ENCODE data around the gene WDFY4. TPM values are rescaled to one million over a fixed set of nuclear protein-coding genes. Genes with fewer than 3 reads are reported as not detected.

The WDFY4 gene
- total RNA-seq, 1 donor from 2014 or later = 2.6 TPM

DNA sequence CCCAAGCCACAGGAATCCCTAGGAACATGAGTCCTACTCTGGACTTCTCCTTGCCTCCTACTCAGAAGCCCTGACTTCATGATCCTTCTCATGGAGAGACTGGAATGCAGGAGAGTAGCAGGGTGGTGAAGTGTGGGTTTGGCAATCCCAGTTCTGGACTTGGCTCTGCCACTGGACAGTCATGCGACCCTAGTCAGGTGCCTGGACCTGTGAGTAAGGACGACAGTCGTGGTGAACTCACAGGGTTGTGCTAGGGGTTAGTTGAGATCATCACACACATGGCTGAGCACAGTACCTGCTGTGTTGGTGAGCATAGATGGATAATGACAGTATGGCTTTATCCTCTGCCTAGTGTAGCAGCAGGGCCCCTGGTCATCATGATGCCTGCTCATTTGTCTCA is 137.0 kb downstream of the WDFY4 start:
- no peak overlapping the region for H3K9ac ChIP-seq (ENCODE audit: low read depth in 1 of 3, low read length in 3 of 3)
- no peak overlapping the region for H3K27ac ChIP-seq (ENCODE audit: low read depth, low read length)
- no peaks in the 10 kb centered on the region for H3K36me3 ChIP-seq (ENCODE audit: control insufficient read depth in 3 of 3, insufficient read depth in 3 of 3, low read length in 3 of 3)
- H3K4me1 ChIP-seq (ENCODE audit: control insufficient read depth in 3 of 3, insufficient read depth in 3 of 3, low read length in 3 of 3) = no peaks in the 10 kb centered on the region
- H3K27me3 ChIP-seq (ENCODE audit: control insufficient read depth in 3 of 3, insufficient read depth in 3 of 3, low read length in 3 of 3) = peaks cover 0 to 2% (median 0%) of the 10 kb centered on the region in 3 donors
- no peaks in the 10 kb centered on the region for H3K9me3 ChIP-seq (ENCODE audit: control insufficient read depth in 3 of 3, low read length in 3 of 3)
- no peak overlapping the region for H3K4me3 ChIP-seq (ENCODE audit: low read length in 3 of 3)

DNA sequence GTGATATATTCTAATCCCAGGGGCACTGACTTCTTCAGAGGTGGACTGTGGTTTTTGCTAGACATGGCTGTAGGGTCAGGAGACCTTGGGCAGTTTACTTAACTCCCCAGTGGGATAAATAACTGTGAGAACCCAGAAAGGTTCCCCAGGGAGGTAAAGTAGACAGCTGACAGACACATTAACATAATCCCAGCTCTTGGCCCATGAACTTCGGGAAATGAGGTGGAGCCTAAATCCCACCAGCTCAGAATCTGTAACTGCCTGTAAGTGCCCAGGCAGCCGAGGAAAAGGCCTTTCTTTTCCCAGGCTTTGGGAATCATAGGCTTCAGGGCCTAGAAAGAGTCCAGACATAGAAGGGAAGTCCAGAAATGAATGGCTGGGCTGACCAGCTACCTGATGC is 149.0 kb downstream of the WDFY4 start:
- Histone ChIP-seq H3K36me3 (ENCODE audit: control insufficient read depth in 3 of 3, insufficient read depth in 3 of 3, low read length in 3 of 3) (peaks cover 0 to 2% (median 0%) of the 10 kb centered on the region in 3 donors), H3K9ac (ENCODE audit: low read depth in 1 of 3, low read length in 3 of 3) (no peak overlapping the region), H3K9me3 (ENCODE audit: control insufficient read depth in 3 of 3, low read length in 3 of 3) (peaks cover 0 to 4% (median 0%) of the 10 kb centered on the region in 3 donors), H3K27me3 (ENCODE audit: control insufficient read depth in 3 of 3, insufficient read depth in 3 of 3, low read length in 3 of 3) (no peaks in the 10 kb centered on the region), H3K4me3 (ENCODE audit: low read length in 3 of 3) (no peak overlapping the region), H3K4me1 (ENCODE audit: control insufficient read depth in 3 of 3, insufficient read depth in 3 of 3, low read length in 3 of 3) (no peaks in the 10 kb centered on the region), H3K27ac (ENCODE audit: low read depth, low read length) (no peak overlapping the region)

DNA sequence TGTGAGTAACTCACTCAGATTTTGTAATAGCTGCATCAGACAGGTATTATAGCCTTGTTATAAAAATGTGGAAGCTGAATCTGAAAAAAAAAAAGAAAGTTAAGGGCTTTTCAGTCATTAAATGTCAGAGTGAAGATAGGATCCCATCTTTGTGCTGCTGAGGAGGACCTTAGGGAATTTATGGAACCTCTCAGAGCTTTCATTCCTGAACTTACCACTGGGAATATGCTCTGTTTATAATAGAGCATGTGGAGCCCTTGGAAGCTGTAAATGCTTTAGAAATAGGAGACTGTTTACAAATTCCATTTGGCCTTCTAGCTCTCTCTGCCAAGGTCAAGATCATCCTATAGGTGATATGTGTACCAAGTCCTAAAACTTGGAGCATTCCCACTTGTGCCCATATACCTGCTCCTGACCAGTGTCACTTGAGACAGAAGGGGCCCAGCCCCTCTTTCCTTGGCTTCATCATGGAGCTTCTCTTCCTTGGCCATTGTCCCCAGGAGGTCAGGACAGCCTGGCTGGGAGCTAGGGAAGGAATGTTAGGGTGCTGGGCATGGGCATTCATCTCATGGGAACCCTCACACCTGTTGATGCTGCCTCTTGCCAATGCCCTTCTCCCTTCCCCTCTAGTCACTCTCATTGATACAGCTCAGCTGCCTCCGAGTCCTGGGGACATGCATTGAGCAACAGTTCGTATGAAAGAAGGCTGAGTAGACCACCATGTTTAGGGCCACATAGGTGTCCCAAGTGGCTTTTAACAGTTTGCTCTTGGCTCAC is 149.7 kb downstream of the WDFY4 start:
- no peak overlapping the region for H3K27ac ChIP-seq (ENCODE audit: low read depth, low read length)
- no peaks in the 10 kb centered on the region for H3K4me1 ChIP-seq (ENCODE audit: control insufficient read depth in 3 of 3, insufficient read depth in 3 of 3, low read length in 3 of 3)
- H3K9ac ChIP-seq (ENCODE audit: low read depth in 1 of 3, low read length in 3 of 3) = no peak overlapping the region
- peaks cover 0 to 4% (median 0%) of the 10 kb centered on the region in 3 donors for H3K9me3 ChIP-seq (ENCODE audit: control insufficient read depth in 3 of 3, low read length in 3 of 3)
- no peaks in the 10 kb centered on the region for H3K27me3 ChIP-seq (ENCODE audit: control insufficient read depth in 3 of 3, insufficient read depth in 3 of 3, low read length in 3 of 3)
- H3K4me3 ChIP-seq (ENCODE audit: low read length in 3 of 3) = no peak overlapping the region
- H3K36me3 ChIP-seq (ENCODE audit: control insufficient read depth in 3 of 3, insufficient read depth in 3 of 3, low read length in 3 of 3) = peaks cover 0 to 2% (median 0%) of the 10 kb centered on the region in 3 donors

DNA sequence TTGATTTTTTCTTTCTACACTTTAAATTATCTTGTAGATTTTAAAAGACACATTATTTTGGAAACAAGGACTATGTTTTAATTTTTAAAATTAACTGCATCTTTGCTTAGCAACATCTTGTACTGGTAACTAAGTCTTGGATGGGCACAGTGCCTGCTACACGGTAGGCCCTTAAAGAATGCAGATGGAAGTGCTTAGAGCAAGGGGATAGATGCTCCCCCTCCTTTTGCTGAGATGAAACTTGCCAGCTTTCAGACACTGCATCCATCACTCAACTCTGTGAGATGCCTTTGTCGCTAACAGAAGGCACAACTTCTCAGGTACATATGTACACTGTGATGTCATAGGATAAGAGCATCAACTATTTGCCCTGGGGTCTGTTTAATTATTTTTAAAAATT is 151.1 kb downstream of the WDFY4 start:
- no peak overlapping the region for H3K9ac ChIP-seq (ENCODE audit: low read depth in 1 of 3, low read length in 3 of 3)

DNA sequence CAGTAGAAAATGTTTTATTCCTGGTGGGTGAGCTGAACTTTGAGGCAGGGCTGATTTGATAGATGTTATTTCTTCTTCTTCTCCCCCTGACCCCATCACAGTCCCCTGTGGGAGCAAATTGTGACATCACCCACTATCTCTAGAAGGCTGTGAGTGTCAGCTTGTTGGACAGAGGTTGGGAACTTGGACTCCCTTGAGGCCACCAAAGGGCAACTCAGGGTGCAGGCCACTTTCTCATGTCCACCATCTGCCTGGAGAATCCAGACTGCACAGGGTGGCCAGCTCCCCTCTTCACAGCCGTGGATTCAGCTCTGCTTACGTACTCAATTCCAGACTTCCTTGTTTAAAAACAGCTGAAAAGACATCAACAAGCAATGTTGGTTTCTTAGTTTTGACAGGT is 151.9 kb downstream of the WDFY4 start:
- Histone ChIP-seq H3K27me3 (ENCODE audit: control insufficient read depth in 3 of 3, insufficient read depth in 3 of 3, low read length in 3 of 3) (no peaks in the 10 kb centered on the region), H3K4me1 (ENCODE audit: control insufficient read depth in 3 of 3, insufficient read depth in 3 of 3, low read length in 3 of 3) (no peaks in the 10 kb centered on the region), H3K27ac (ENCODE audit: low read depth, low read length) (no peak overlapping the region), H3K4me3 (ENCODE audit: low read length in 3 of 3) (no peak overlapping the region), H3K9me3 (ENCODE audit: control insufficient read depth in 3 of 3, low read length in 3 of 3) (peaks cover 0 to 4% (median 0%) of the 10 kb centered on the region in 3 donors), H3K9ac (ENCODE audit: low read depth in 1 of 3, low read length in 3 of 3) (no peak overlapping the region), H3K36me3 (ENCODE audit: control insufficient read depth in 3 of 3, insufficient read depth in 3 of 3, low read length in 3 of 3) (peaks cover 0 to 2% (median 0%) of the 10 kb centered on the region in 3 donors)

More for the DNA sequence above, 151.1 kb downstream of the WDFY4 start:
- Histone ChIP-seq H3K27ac (ENCODE audit: low read depth, low read length) (no peak overlapping the region), H3K4me3 (ENCODE audit: low read length in 3 of 3) (no peak overlapping the region), H3K4me1 (ENCODE audit: control insufficient read depth in 3 of 3, insufficient read depth in 3 of 3, low read length in 3 of 3) (no peaks in the 10 kb centered on the region), H3K36me3 (ENCODE audit: control insufficient read depth in 3 of 3, insufficient read depth in 3 of 3, low read length in 3 of 3) (peaks cover 0 to 2% (median 0%) of the 10 kb centered on the region in 3 donors), H3K9me3 (ENCODE audit: control insufficient read depth in 3 of 3, low read length in 3 of 3) (peaks cover 0 to 4% (median 0%) of the 10 kb centered on the region in 3 donors), H3K27me3 (ENCODE audit: control insufficient read depth in 3 of 3, insufficient read depth in 3 of 3, low read length in 3 of 3) (no peaks in the 10 kb centered on the region)

DNA sequence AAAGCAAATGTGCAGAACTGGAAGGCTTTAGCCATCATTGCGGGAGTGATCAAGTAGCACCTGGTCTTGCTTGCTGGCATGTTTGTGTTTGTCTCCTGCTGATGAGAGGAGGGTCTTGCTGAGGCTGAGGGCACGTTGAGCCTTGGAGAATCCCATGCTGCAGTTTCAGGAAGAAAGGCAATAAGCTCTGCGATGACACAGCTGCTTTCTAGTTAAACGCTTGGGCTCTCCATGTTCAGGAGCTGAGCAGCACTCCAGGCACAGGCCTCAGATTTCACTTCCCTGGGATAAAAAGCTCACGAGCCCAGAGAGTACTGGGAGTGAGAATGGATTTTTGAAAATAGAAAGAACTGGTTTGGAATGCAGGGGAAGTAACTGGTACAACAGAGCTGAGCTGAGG is 154.2 kb downstream of the WDFY4 start:
- Histone ChIP-seq H3K9ac (ENCODE audit: low read depth in 1 of 3, low read length in 3 of 3) (no peak overlapping the region), H3K27ac (ENCODE audit: low read depth, low read length) (no peak overlapping the region), H3K27me3 (ENCODE audit: control insufficient read depth in 3 of 3, insufficient read depth in 3 of 3, low read length in 3 of 3) (peaks cover 0 to 3% (median 0%) of the 10 kb centered on the region in 3 donors), H3K4me3 (ENCODE audit: low read length in 3 of 3) (no peak overlapping the region), H3K4me1 (ENCODE audit: control insufficient read depth in 3 of 3, insufficient read depth in 3 of 3, low read length in 3 of 3) (no peaks in the 10 kb centered on the region), H3K9me3 (ENCODE audit: control insufficient read depth in 3 of 3, low read length in 3 of 3) (no peaks in the 10 kb centered on the region), H3K36me3 (ENCODE audit: control insufficient read depth in 3 of 3, insufficient read depth in 3 of 3, low read length in 3 of 3) (no peaks in the 10 kb centered on the region)

DNA sequence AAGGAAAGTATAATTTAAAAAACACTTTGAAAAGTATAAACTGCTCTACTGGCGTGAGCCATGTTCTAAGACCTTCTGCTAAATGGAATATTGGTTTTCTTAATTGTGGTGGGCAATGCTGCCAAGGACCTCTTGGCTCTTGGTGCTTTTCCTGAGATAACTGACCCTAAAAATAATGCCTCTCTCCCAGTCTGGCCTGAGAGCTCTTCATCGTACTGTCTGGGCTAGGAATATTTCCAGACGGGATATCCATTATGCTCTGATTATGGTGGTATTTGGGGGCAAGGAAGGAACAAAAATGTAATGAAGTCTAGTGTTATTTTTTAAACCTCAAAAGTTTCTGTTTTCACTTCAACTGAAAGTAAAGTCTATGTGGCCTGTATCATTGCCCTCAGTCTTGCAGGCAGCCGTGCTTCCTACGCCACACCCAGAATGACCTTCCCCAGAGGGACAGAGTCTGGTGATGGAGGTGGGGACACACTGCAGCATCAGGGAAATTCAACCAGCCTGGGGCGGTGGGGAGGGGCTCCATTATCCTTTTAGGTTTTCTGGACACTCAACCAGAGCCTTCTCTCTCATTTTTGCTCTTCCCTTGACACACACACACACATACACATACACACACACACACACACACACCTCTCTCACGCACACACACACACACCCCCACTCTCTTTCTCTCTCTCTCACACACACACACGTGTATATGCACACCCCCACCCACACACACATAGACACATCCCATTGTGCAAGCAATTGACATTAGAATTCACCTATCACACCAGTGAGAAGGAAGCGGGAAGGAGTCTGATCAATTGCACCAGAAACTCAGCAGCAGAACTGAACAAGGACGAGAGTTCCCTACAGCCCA is 155.4 kb downstream of the WDFY4 start:
- Histone ChIP-seq H3K9ac (ENCODE audit: low read depth in 1 of 3, low read length in 3 of 3) (no peak overlapping the region), H3K4me1 (ENCODE audit: control insufficient read depth in 3 of 3, insufficient read depth in 3 of 3, low read length in 3 of 3) (no peaks in the 10 kb centered on the region), H3K36me3 (ENCODE audit: control insufficient read depth in 3 of 3, insufficient read depth in 3 of 3, low read length in 3 of 3) (no peaks in the 10 kb centered on the region), H3K4me3 (ENCODE audit: low read length in 3 of 3) (no peak overlapping the region), H3K9me3 (ENCODE audit: control insufficient read depth in 3 of 3, low read length in 3 of 3) (no peaks in the 10 kb centered on the region), H3K27ac (ENCODE audit: low read depth, low read length) (no peak overlapping the region), H3K27me3 (ENCODE audit: control insufficient read depth in 3 of 3, insufficient read depth in 3 of 3, low read length in 3 of 3) (peaks cover 0 to 3% (median 0%) of the 10 kb centered on the region in 3 donors)

DNA sequence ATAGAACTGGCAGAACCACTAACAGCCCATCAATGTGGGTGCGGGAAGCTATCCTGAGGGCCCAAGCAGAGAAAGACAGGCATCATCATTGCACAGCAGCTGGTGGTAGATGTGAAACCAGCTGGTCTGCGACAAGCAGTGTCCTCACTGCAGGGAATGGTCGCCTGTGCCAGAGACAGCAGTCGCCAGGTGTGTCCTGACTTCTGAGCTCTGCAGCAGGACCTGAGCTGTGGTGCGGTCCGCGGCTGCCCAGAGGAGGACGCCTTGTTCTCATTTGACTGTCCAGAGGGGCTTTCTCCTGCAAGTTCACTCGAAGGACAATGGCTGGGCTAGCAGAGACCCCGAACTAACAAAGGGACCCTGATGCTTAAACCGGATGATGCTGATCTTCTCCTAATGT is 157.6 kb downstream of the WDFY4 start:
- no peak overlapping the region for H3K27ac ChIP-seq (ENCODE audit: low read depth, low read length)
- H3K4me1 ChIP-seq (ENCODE audit: control insufficient read depth in 3 of 3, insufficient read depth in 3 of 3, low read length in 3 of 3) = no peaks in the 10 kb centered on the region
- H3K9me3 ChIP-seq (ENCODE audit: control insufficient read depth in 3 of 3, low read length in 3 of 3) = no peaks in the 10 kb centered on the region
- H3K27me3 ChIP-seq (ENCODE audit: control insufficient read depth in 3 of 3, insufficient read depth in 3 of 3, low read length in 3 of 3) = peaks cover 0 to 3% (median 0%) of the 10 kb centered on the region in 3 donors
- no peak overlapping the region for H3K4me3 ChIP-seq (ENCODE audit: low read length in 3 of 3)
- H3K36me3 ChIP-seq (ENCODE audit: control insufficient read depth in 3 of 3, insufficient read depth in 3 of 3, low read length in 3 of 3) = no peaks in the 10 kb centered on the region
- H3K9ac ChIP-seq (ENCODE audit: low read depth in 1 of 3, low read length in 3 of 3) = no peak overlapping the region

DNA sequence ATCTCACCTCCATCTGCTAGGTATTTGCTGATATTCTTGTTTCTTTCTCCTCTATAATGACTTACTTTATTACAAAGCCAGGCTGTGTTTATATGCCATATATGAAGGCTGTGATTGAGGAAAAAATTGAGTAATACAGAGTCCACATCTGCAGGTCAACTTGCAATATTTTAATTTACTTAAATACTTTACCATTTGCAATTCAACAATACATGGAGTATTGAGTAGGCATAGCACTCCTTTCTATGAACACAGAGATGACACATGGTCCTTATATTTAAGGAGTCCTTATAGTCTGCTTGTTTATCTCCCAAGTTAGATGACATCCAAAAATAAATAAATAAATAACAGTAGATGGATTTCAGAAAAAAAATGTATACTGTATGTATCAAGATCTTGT is 158.5 kb downstream of the WDFY4 start:
- Histone ChIP-seq H3K9me3 (ENCODE audit: control insufficient read depth in 3 of 3, low read length in 3 of 3) (no peaks in the 10 kb centered on the region), H3K4me1 (ENCODE audit: control insufficient read depth in 3 of 3, insufficient read depth in 3 of 3, low read length in 3 of 3) (no peaks in the 10 kb centered on the region), H3K4me3 (ENCODE audit: low read length in 3 of 3) (no peak overlapping the region), H3K36me3 (ENCODE audit: control insufficient read depth in 3 of 3, insufficient read depth in 3 of 3, low read length in 3 of 3) (no peaks in the 10 kb centered on the region), H3K27ac (ENCODE audit: low read depth, low read length) (no peak overlapping the region), H3K27me3 (ENCODE audit: control insufficient read depth in 3 of 3, insufficient read depth in 3 of 3, low read length in 3 of 3) (peaks cover 0 to 3% (median 0%) of the 10 kb centered on the region in 3 donors), H3K9ac (ENCODE audit: low read depth in 1 of 3, low read length in 3 of 3) (no peak overlapping the region)

DNA sequence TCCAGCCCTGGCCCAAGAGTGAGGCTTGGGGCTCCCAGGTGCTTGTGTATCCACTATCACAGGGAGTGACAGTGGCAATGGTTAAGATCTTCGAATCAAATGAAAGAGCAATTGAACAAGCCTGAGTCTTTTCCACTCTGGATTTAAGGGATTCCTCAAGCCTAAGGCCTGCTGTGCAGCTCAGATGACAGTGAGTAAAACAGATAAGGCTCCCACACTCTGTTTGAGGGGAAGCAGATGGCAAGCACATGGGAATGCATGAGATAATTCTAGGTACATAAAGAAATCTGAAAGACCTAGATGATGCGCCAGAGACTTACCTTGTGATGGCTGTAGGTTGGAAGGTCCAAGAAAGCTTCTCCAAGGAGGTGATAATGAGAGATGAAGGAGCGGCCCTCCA is 159.9 kb downstream of the WDFY4 start:
- no peak overlapping the region for H3K27ac ChIP-seq (ENCODE audit: low read depth, low read length)
- no peak overlapping the region for H3K9ac ChIP-seq (ENCODE audit: low read depth in 1 of 3, low read length in 3 of 3)
- no peak overlapping the region for H3K4me3 ChIP-seq (ENCODE audit: low read length in 3 of 3)
- H3K4me1 ChIP-seq (ENCODE audit: control insufficient read depth in 3 of 3, insufficient read depth in 3 of 3, low read length in 3 of 3) = no peaks in the 10 kb centered on the region
- H3K27me3 ChIP-seq (ENCODE audit: control insufficient read depth in 3 of 3, insufficient read depth in 3 of 3, low read length in 3 of 3) = peaks cover 0 to 3% (median 0%) of the 10 kb centered on the region in 3 donors
- H3K36me3 ChIP-seq (ENCODE audit: control insufficient read depth in 3 of 3, insufficient read depth in 3 of 3, low read length in 3 of 3) = no peaks in the 10 kb centered on the region
- no peaks in the 10 kb centered on the region for H3K9me3 ChIP-seq (ENCODE audit: control insufficient read depth in 3 of 3, low read length in 3 of 3)

Measured in skeletal muscle tissue (tissue), 4 donors.